Measurements from ENCODE around the gene PIM3. TPM values are rescaled to one million over a fixed set of nuclear protein-coding genes. Genes with fewer than 3 reads are reported as not detected.

The PIM3 gene
- total RNA-seq, 5 donors from 2014 or later (not counting 1 experiment from before 2014, with no cell fraction given) = 61.5 to 167 (median 65.0) TPM

DNA sequence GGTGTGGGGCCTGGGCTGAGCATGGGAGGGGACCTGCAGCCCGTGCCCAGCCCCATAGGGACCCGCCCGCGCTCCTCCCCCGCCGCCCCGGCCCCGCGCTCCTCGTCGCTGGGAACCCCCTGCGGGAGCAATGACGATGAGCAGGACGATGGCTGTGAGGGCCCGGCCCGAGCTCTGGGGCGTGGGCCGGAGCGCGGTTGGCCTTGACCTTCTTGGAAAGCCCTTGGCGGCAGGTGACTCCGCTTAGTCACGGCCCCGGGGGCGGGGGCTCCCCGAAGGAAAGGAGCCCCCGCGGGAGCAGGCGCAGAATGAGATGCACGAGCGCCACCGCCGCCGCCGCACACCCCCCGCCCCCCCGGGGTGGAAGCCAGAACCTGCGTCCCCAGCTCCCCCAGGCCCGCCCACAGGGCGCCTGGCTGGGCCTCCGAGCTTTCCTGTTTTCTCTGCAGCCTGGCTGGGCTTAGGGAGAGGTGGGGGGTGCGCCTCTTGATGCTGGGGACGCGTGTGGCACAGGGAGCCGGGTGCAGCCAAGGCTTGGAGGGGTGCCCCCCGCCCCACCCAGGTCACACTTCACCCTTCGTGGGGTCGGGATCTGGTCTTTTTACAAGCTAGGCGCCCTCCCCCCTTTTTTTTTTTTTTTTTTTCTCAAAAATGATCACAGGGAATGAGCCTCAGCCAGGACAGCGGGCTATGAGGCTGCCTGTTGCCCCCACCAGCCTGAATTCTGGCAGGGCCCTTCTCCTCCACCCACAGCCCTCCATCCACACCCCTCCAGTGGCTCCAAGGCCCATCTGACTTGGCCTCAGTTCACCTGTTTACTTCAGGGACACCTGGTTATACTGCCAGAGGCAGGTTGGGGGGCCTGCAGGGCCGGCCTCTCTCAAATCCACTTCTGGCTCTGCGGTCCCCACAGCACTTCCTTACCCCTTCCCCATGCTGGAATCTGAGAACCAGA lies 24.3 kb upstream of the PIM3 start:
- CTCF ChIA-PET = interaction anchor here in 1 of 2 donors (0.7 to 1.6 kb wide), 2 partner anchors 26 to 387 kb away, joined by 6 to 7 read pairs; no protein-coding TSS in a partner anchor
- Mint-ChIP-seq H3K27ac (peak overlapping the region; percentile 74 to 85), H3K4me3 (peak overlapping the region; percentile 61 to 64 (median 64)), H3K36me3 (no peaks in the 10 kb centered on the region), H3K27me3 (no peaks in the 10 kb centered on the region), H3K9me3 (peaks cover 0 to 2% (median 0%) of the 10 kb centered on the region in 3 donors), H3K4me1 (peaks cover 8 to 28% (median 21%) of the 10 kb centered on the region in 3 donors)
- ATAC-seq (replicated peaks in 1 of 4) (peak; percentile 72 to 81 (median 75)), DNase-seq (peak; percentile 71 to 95 (median 89))
- H3K27ac ChIP-seq (ENCODE audit: low read length) = peak overlapping the region; percentile 96
- H3K27me3 ChIP-seq (replicated peaks in 1 of 2; ENCODE audit: control insufficient read depth in 2 of 2, extremely low read depth in 1 of 2, insufficient read depth in 2 of 2, low read length in 1 of 2) = no peaks in the 10 kb centered on the region
- WGBS (ENCODE audit: insufficient coverage) = under 1% methylated on average over 42 of the region's 52 CpGs
- POLR2A ChIA-PET = interaction anchor here (0.5 to 1.0 kb wide), 3 partner anchors 31 to 104 kb away, joined by 3 to 4 read pairs (median 3); no protein-coding TSS in a partner anchor
- H3K4me1 ChIP-seq (ENCODE audit: control insufficient read depth in 1 of 2, extremely low read depth in 1 of 2, insufficient read depth in 2 of 2, low read length in 2 of 2) = peaks cover 12 to 44% of the 10 kb centered on the region in 2 experiments
- H3K4me3 ChIP-seq (ENCODE audit: control insufficient read depth in 1 of 2, extremely low read depth in 1 of 2, low read length in 1 of 2) = peak overlapping the region; percentile 40 to 50
- no peaks in the 10 kb centered on the region for H3K36me3 ChIP-seq (ENCODE audit: control insufficient read depth in 2 of 2, extremely low read depth in 1 of 2, insufficient read depth in 1 of 2, low read length in 1 of 2)
- no peaks in the 10 kb centered on the region for H3K9me3 ChIP-seq

DNA sequence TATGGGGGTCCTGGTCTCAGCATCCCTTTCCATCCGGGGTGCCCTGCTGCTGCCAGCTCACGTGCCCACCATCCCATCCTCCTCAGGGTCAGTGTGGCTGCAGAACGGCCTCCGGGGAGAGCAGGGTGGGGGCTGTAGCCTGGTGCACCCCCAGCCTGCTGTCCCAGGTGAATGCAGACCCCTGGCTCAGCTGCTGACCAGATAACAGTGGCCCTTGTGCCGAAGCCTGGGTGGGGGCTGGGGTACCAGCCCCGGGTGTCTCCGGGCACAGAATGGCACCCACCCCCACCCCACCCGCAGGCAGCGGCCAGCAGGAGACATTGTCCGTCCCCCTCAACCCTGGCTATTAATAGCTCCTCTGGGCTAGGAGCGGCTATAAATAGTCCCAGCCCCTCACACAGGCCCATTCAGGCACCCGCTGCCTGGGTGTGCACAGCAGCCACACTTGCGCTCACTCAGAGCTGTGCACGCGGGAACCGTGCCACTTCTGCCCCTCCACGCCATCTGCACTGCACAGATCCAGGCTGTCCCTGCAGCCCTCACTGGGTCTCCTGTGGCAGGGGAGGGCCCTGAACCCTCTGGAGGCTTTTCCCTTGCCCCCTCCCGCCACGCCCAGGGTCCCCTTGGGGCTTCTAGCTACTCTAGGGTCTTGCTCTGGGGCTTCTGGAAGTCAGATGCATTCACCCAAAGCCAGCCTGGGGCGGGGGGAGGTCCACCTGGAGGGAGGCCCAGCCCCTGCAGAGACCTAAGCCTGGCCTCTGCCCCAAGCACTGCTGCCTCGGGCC lies 23.4 kb upstream of the PIM3 start:
- Mint-ChIP-seq H3K4me3 (peak overlapping the region; percentile 61 to 64 (median 64)), H3K9me3 (peaks cover 0 to 2% (median 0%) of the 10 kb centered on the region in 3 donors), H3K27me3 (no peaks in the 10 kb centered on the region), H3K4me1 (peaks cover 6 to 23% (median 15%) of the 10 kb centered on the region in 3 donors), H3K27ac (peak overlapping the region; percentile 74 to 85), H3K36me3 (no peaks in the 10 kb centered on the region)
- H3K27me3 ChIP-seq (replicated peaks in 1 of 2; ENCODE audit: control insufficient read depth in 2 of 2, extremely low read depth in 1 of 2, insufficient read depth in 2 of 2, low read length in 1 of 2) = no peaks in the 10 kb centered on the region
- ATAC-seq (replicated peaks in 1 of 4) (no peak), DNase-seq (no peak)
- POLR2A ChIA-PET = interaction anchor here in 1 of 2 donors (0.5 kb wide), 1 partner anchor 40 kb away, joined by 3 read pairs; no protein-coding TSS in a partner anchor
- 95% methylated on average over 11 of the region's 21 CpGs for WGBS (ENCODE audit: insufficient coverage)
- H3K36me3 ChIP-seq (ENCODE audit: control insufficient read depth in 2 of 2, extremely low read depth in 1 of 2, insufficient read depth in 1 of 2, low read length in 1 of 2) = no peaks in the 10 kb centered on the region
- H3K4me3 ChIP-seq (ENCODE audit: control insufficient read depth in 1 of 2, extremely low read depth in 1 of 2, low read length in 1 of 2) = no peak overlapping the region
- CTCF ChIA-PET = interaction anchor here in 1 of 2 donors (1.6 kb wide), 1 partner anchor 25 kb away, joined by 7 read pairs; no protein-coding TSS in a partner anchor
- H3K4me1 ChIP-seq (ENCODE audit: control insufficient read depth in 1 of 2, extremely low read depth in 1 of 2, insufficient read depth in 2 of 2, low read length in 2 of 2) = peaks cover 12 to 38% of the 10 kb centered on the region in 2 experiments
- peak overlapping the region; percentile 96 for H3K27ac ChIP-seq (ENCODE audit: low read length)
- no peaks in the 10 kb centered on the region for H3K9me3 ChIP-seq

DNA sequence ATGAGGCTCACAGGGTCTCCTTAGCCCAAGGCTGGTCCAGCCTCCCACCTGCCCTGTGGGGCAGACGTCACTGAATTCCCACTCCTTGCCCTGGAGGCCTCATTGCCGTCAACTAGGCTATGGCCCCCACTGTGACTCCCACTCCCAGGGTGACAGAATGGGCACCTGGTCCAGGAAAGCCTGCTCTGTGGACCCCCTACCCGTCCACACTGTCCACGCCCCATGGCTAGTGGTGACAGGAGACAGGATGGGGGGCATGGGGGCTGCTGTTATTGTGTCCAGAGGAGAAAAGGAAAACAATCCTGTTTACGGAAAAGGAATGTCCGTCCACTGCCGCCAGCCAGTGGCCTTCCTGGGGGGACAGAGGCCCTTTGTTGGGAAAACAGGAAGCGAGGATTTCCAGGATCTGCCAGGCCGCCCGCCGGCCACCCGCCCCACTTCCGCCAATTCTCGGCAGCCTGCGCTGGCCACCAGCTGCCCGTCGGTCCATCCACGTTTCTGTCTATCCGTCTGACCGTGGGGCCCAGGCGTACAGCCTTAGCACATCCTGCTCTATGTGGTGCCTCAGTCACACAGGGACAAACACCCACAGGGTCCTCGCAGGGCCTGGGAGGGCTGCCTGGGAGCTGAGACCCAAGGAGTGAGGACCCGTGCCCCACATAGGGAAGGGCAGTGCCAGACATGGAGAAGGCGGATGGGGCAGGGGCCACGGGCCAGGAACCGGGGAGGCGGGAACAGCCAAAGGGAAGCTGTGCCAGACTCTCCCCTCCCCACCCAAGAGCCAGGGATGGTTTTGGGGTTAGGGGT lies 22.6 kb upstream of the PIM3 start:
- no peak overlapping the region for H3K4me3 ChIP-seq (ENCODE audit: control insufficient read depth in 1 of 2, extremely low read depth in 1 of 2, low read length in 1 of 2)
- ATAC-seq (replicated peaks in 1 of 4) = no peak
- H3K4me1 ChIP-seq (ENCODE audit: control insufficient read depth in 1 of 2, extremely low read depth in 1 of 2, insufficient read depth in 2 of 2, low read length in 2 of 2) = peaks cover 12 to 38% of the 10 kb centered on the region in 2 experiments
- Mint-ChIP-seq H3K4me3 (peak overlapping the region in 1 of 3 donors; percentile 39), H3K27ac (peak overlapping the region in 1 of 2 donors; percentile 44), H3K27me3 (no peaks in the 10 kb centered on the region), H3K9me3 (peaks cover 0 to 2% (median 0%) of the 10 kb centered on the region in 3 donors), H3K36me3 (no peaks in the 10 kb centered on the region), H3K4me1 (peaks cover 6 to 21% (median 13%) of the 10 kb centered on the region in 3 donors)
- CTCF ChIA-PET = no interaction called here
- POLR2A ChIA-PET = no interaction called here
- no peaks in the 10 kb centered on the region for H3K27me3 ChIP-seq (replicated peaks in 1 of 2; ENCODE audit: control insufficient read depth in 2 of 2, extremely low read depth in 1 of 2, insufficient read depth in 2 of 2, low read length in 1 of 2)
- no peaks in the 10 kb centered on the region for H3K36me3 ChIP-seq (ENCODE audit: control insufficient read depth in 2 of 2, extremely low read depth in 1 of 2, insufficient read depth in 1 of 2, low read length in 1 of 2)
- WGBS (ENCODE audit: insufficient coverage) = 97% methylated on average over 21 of the region's 27 CpGs
- DNase-seq = no peak
- H3K27ac ChIP-seq (ENCODE audit: low read length) = no peak overlapping the region
- H3K9me3 ChIP-seq = no peaks in the 10 kb centered on the region

DNA sequence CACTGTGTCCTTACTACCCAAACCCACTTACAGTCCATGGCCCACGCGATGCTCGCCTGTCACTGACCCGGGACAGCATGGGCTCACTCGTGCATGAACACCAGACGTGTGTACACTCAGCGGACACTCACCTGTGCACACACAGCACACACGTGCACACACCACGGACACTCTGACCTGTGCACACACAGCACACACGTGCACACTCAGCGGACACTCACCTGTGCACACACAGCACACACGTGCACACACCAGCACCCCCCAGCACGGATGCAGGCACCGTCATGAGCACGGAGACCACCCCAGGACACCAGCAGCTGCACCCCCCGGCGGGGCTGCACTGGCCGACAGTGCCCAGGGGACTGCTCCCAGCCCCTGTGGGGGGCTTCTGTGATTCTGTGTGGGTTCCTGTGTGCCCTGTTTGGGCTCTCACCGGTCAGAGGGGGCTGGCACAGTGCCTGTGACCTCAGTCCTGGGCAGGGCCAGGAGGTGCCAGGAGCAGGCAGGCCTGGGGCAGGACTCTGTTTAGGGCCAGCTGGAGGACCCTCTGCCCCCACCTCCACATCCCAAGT lies 21.9 kb upstream of the PIM3 start:
- H3K27me3 ChIP-seq (replicated peaks in 1 of 2; ENCODE audit: control insufficient read depth in 2 of 2, extremely low read depth in 1 of 2, insufficient read depth in 2 of 2, low read length in 1 of 2) = no peaks in the 10 kb centered on the region
- Mint-ChIP-seq H3K9me3 (peaks cover 0 to 2% (median 0%) of the 10 kb centered on the region in 3 donors), H3K27ac (peak overlapping the region in 1 of 2 donors; percentile 67), H3K27me3 (no peaks in the 10 kb centered on the region), H3K4me3 (no peak overlapping the region), H3K36me3 (no peaks in the 10 kb centered on the region), H3K4me1 (peaks cover 6 to 15% (median 7%) of the 10 kb centered on the region in 3 donors)
- H3K36me3 ChIP-seq (ENCODE audit: control insufficient read depth in 2 of 2, extremely low read depth in 1 of 2, insufficient read depth in 1 of 2, low read length in 1 of 2) = no peaks in the 10 kb centered on the region
- H3K27ac ChIP-seq (ENCODE audit: low read length) = no peak overlapping the region
- no peak overlapping the region for H3K4me3 ChIP-seq (ENCODE audit: control insufficient read depth in 1 of 2, extremely low read depth in 1 of 2, low read length in 1 of 2)
- 94% methylated on average over 15 of the region's 19 CpGs for WGBS (ENCODE audit: insufficient coverage)
- CTCF ChIA-PET = no interaction called here
- POLR2A ChIA-PET = no interaction called here
- no peak for ATAC-seq (replicated peaks in 1 of 4)
- peaks cover 11 to 31% of the 10 kb centered on the region in 2 experiments for H3K4me1 ChIP-seq (ENCODE audit: control insufficient read depth in 1 of 2, extremely low read depth in 1 of 2, insufficient read depth in 2 of 2, low read length in 2 of 2)
- no peak for DNase-seq
- H3K9me3 ChIP-seq = no peaks in the 10 kb centered on the region

DNA sequence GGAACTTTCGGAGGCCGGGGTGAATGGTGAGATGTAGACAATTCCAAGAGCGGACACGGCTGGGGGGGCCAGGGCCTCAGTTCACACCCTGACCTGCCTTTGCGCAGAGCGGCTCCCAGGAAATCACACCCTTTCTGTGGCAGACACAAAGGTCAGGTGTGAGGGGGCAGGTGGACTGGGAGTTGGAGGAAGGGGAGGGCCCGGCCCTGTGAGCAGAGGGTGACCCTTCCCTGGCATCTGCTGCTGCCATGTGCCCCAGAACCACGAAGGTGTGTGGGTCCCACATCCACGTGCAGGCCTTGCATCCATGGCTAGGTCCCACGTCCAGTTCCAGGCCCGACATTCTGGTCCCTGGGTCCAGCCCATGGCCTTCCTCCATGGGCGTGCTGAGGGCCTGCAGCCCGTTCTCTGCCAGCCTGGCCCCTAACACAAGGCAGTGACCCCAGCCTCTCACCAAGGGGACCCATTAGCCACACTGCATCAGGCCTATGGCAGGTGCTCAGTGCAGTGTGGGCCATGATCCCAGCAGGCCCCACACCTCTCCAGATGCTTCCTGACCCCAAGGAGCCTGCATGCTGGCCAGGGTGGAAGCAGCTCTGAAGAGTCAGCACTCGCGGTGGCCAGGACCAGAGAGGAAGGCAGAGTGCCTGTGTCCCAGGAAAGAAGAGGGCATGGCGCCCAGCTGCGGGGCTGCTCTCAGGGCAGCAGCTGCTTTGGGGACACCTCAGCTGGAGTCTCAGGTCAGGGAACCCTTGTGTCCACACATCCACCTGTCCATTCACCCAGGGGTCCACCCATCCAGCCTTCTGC lies 18.9 kb upstream of the PIM3 start:
- POLR2A ChIA-PET = no interaction called here
- CTCF ChIA-PET = no interaction called here
- peaks cover 15 to 23% (median 15%) of the 10 kb centered on the region in 3 donors for H3K4me1 Mint-ChIP-seq
- no peaks in the 10 kb centered on the region for H3K36me3 Mint-ChIP-seq
- ATAC-seq (replicated peaks in 1 of 4) = no peak
- H3K4me1 ChIP-seq (ENCODE audit: control insufficient read depth in 1 of 2, extremely low read depth in 1 of 2, insufficient read depth in 2 of 2, low read length in 2 of 2) = peaks cover 7 to 31% of the 10 kb centered on the region in 2 experiments
- no peak overlapping the region for H3K4me3 Mint-ChIP-seq
- no peaks in the 10 kb centered on the region for H3K27me3 ChIP-seq (replicated peaks in 1 of 2; ENCODE audit: control insufficient read depth in 2 of 2, extremely low read depth in 1 of 2, insufficient read depth in 2 of 2, low read length in 1 of 2)
- no peaks in the 10 kb centered on the region for H3K9me3 ChIP-seq
- no peak for DNase-seq
- no peak overlapping the region for H3K4me3 ChIP-seq (ENCODE audit: control insufficient read depth in 1 of 2, extremely low read depth in 1 of 2, low read length in 1 of 2)
- peaks cover 0 to 2% (median 0%) of the 10 kb centered on the region in 3 donors for H3K9me3 Mint-ChIP-seq
- H3K36me3 ChIP-seq (ENCODE audit: control insufficient read depth in 2 of 2, extremely low read depth in 1 of 2, insufficient read depth in 1 of 2, low read length in 1 of 2) = no peaks in the 10 kb centered on the region
- H3K27ac ChIP-seq (ENCODE audit: low read length) = no peak overlapping the region
- H3K27me3 Mint-ChIP-seq = no peaks in the 10 kb centered on the region
- WGBS (ENCODE audit: insufficient coverage) = 95% methylated on average over 16 of the region's 17 CpGs
- H3K27ac Mint-ChIP-seq = no peak overlapping the region

Data from T-cell (primary cell).